Caco-2 (cell line): Measurements from ENCODE around the gene CNOT6. TPM values are rescaled to one million over a fixed set of nuclear protein-coding genes. Genes with fewer than 3 reads are reported as not detected.

Experiments used
- BruUV-seq: library from RNA; stranded (reverse); fragments of 400-500 nt; replicated peaks from 2 replicates; lab custom pipeline; 2021; lab: Mats Ljungman, UMichigan
- CTCF ChIA-PET: fragments of 300-600 bp; sonication (Branson Sonifier 250); formaldehyde crosslinking; loops from one replicate; lab custom pipeline; 2022; ENCODE audit warnings: antibody characterized with exemption; lab: Charles Lee
- POLR2A ChIA-PET: fragments of 300-600 bp; sonication (Branson Sonifier 250); formaldehyde crosslinking; loops from one replicate; lab custom pipeline; 2022; ENCODE audit warnings: antibody characterized with exemption; lab: Charles Lee
- DNase-seq, 2 experiments: peaks; one replicate each; pipeline versions ENCODE4 v3.0.0 to v3.0.0-alpha.2; 2020 to 2022
- H3K27me3 ChIP-seq: replicated peaks from 2 replicates; pipeline ENCODE4 v1.6.0; 2011; ENCODE audit warnings: low read length; ENCODE audit not compliant: control insufficient read depth, insufficient read depth
- H3K36me3 ChIP-seq: 2 replicates; pipeline ENCODE4 v1.5.1; 2011; ENCODE audit warnings: low read length; ENCODE audit not compliant: control insufficient read depth, insufficient read depth
- H3K4me1 ChIP-seq: fragments of 250-450 bp; sonication (Bioruptor Pico); 2 replicates; pipeline ENCODE4 v1.5.1; 2020; ENCODE audit warnings: mild to moderate bottlenecking
- H3K4me3 ChIP-seq: 2 replicates; pipeline ENCODE4 v1.5.1; 2011; ENCODE audit warnings: low read depth, mild to moderate bottlenecking, control low read depth, low read length
- H3K9me3 ChIP-seq: fragments of 250-450 bp; sonication (Bioruptor Pico); 2 replicates; pipeline ENCODE4 v1.5.1; 2020; ENCODE audit warnings: mild to moderate bottlenecking, moderate library complexity
- H3K27ac Mint-ChIP-seq: one replicate; pipeline ENCODE4 v1.8.0; 2022; ENCODE audit warnings: mixed read lengths; ENCODE audit not compliant: unreplicated experiment
- H3K27me3 Mint-ChIP-seq: one replicate; pipeline ENCODE4 v1.8.0; 2022; ENCODE audit warnings: mixed read lengths; ENCODE audit not compliant: insufficient read depth, unreplicated experiment
- H3K36me3 Mint-ChIP-seq: one replicate; pipeline ENCODE4 v1.8.0; 2022; ENCODE audit warnings: mild to moderate bottlenecking, mixed read lengths; ENCODE audit not compliant: insufficient read depth, unreplicated experiment
- H3K4me1 Mint-ChIP-seq: one replicate; pipeline ENCODE4 v1.8.0; 2022; ENCODE audit warnings: low read depth, mixed read lengths; ENCODE audit not compliant: unreplicated experiment
- H3K4me3 Mint-ChIP-seq: one replicate; pipeline ENCODE4 v1.8.0; 2022; ENCODE audit warnings: mild to moderate bottlenecking, moderate library complexity, mixed read lengths; ENCODE audit not compliant: unreplicated experiment
- H3K9me3 Mint-ChIP-seq: one replicate; pipeline ENCODE4 v1.8.0; 2022; ENCODE audit warnings: mixed read lengths; ENCODE audit not compliant: unreplicated experiment
- CTCF ChIP-seq, 2 experiments: fragments of 200-600 bp in 1 of 2; IDR thresholded peaks; 1 replicate in 1 of 2; 2 replicates in 1 of 2; pipeline versions ENCODE4 v1.5.1 to v1.8.0; 2011 to 2022; ENCODE audit warnings: antibody characterized with exemption in 1 of 2, control low read depth in 1 of 2, inconsistent platforms in 1 of 2, low read depth in 1 of 2, low read length in 1 of 2, mild to moderate bottlenecking in 1 of 2, moderate library complexity in 1 of 2; ENCODE audit not compliant: insufficient read depth in 1 of 2, severe bottlenecking in 1 of 2, unreplicated experiment in 1 of 2
- intact Hi-C: fragments of 100-400 bp; cut with micrococcal nuclease; formaldehyde crosslinking; loops from one replicate; pipeline ENCODE4 v1.10.0; 2022; ENCODE audit not compliant: unreplicated experiment
- total RNA-seq: library from RNA; stranded (reverse); gene quantifications from 2 replicates; pipeline ENCODE4 v1.2.3, GENCODE V29; 2022

The CNOT6 gene
- total RNA-seq, 1 experiment from 2014 or later: 46.3 TPM

- no peak overlapping the region for H3K4me3 ChIP-seq
- H3K4me1 Mint-ChIP-seq: no peaks in the 10 kb centered on the region
- 0 out of 2 replicates have a peak, but pooled peaks cover 3% of the 10 kb centered on the region for H3K9me3 ChIP-seq
- no peak overlapping the region for H3K27ac Mint-ChIP-seq
- BruUV-seq: no TSS peak
- DNase-seq: no peak
- H3K4me1 ChIP-seq: peaks cover 10% of the 10 kb centered on the region
- no peaks in the 10 kb centered on the region; the same call in 1 of the 2 replicates for H3K36me3 ChIP-seq
- no peaks in the 10 kb centered on the region for H3K9me3 Mint-ChIP-seq
- H3K27me3 Mint-ChIP-seq: no peaks in the 10 kb centered on the region
- ChIA-PET POLR2A (no interaction called here), CTCF (interaction anchor here (0.6 kb wide), 1 partner anchor 291 kb away, joined by 3 read pairs; no protein-coding TSS in a partner anchor)
- H3K4me3 Mint-ChIP-seq: no peak overlapping the region
- H3K27me3 ChIP-seq: no peaks in the 10 kb centered on the region
- H3K36me3 Mint-ChIP-seq: peaks cover 32% of the 10 kb centered on the region
- intact Hi-C loops: no loop called here
- no peak for TF ChIP-seq CTCF (IDR thresholded peaks at IDR 0.05; ENCODE audit: insufficient read depth in 1 of 2, low read depth in 1 of 2, low read length in 1 of 2, severe bottlenecking in 1 of 2, unreplicated experiment in 1 of 2)
Observed at GRCh38 chr5:180491496-180491895, 2.7 kb upstream of the CNOT6 start.

- ChIA-PET POLR2A (no interaction called here), CTCF (interaction anchor here (0.6 kb wide), 1 partner anchor 292 kb away, joined by 3 read pairs; no protein-coding TSS in a partner anchor)
- no peaks in the 10 kb centered on the region for H3K27me3 Mint-ChIP-seq
- no peaks in the 10 kb centered on the region for H3K27me3 ChIP-seq
- H3K36me3 Mint-ChIP-seq: peaks cover 33% of the 10 kb centered on the region
- DNase-seq: no peak
- TF ChIP-seq CTCF (IDR thresholded peaks at IDR 0.05; ENCODE audit: insufficient read depth in 1 of 2, low read depth in 1 of 2, low read length in 1 of 2, severe bottlenecking in 1 of 2, unreplicated experiment in 1 of 2): no peak
- no peaks in the 10 kb centered on the region for H3K9me3 Mint-ChIP-seq
- no peaks in the 10 kb centered on the region for H3K4me1 Mint-ChIP-seq
- BruUV-seq: no TSS peak
- no peak overlapping the region for H3K4me3 Mint-ChIP-seq
- H3K4me1 ChIP-seq: peaks cover 10% of the 10 kb centered on the region
- no peak overlapping the region for H3K27ac Mint-ChIP-seq
- H3K9me3 ChIP-seq: no peaks in the 10 kb centered on the region
- H3K36me3 ChIP-seq: no peaks in the 10 kb centered on the region; the same call in 1 of the 2 replicates
- no peak overlapping the region for H3K4me3 ChIP-seq
- intact Hi-C loops: no loop called here
Observed at GRCh38 chr5:180492226-180492903, 1.8 kb upstream of the CNOT6 start.

- no peak for TF ChIP-seq CTCF (IDR thresholded peaks at IDR 0.05; ENCODE audit: insufficient read depth in 1 of 2, low read depth in 1 of 2, low read length in 1 of 2, severe bottlenecking in 1 of 2, unreplicated experiment in 1 of 2)
- Histone ChIP-seq H3K9me3 (no peaks in the 10 kb centered on the region), H3K27me3 (no peaks in the 10 kb centered on the region), H3K4me1 (peaks cover 10% of the 10 kb centered on the region), H3K4me3 (peak overlapping the region; percentile 80), H3K36me3 (no peaks in the 10 kb centered on the region; the same call in 1 of the 2 replicates)
- no peaks in the 10 kb centered on the region for H3K9me3 Mint-ChIP-seq
- H3K4me3 Mint-ChIP-seq: peak overlapping the region; percentile 84
- no peaks in the 10 kb centered on the region for H3K27me3 Mint-ChIP-seq
- intact Hi-C loops: no loop called here
- CTCF ChIA-PET: no interaction called here
- H3K36me3 Mint-ChIP-seq: peaks cover 27% of the 10 kb centered on the region
- no peaks in the 10 kb centered on the region for H3K4me1 Mint-ChIP-seq
- BruUV-seq: no TSS peak
- peak in 1 of 2 experiments; percentile 63 for DNase-seq
- POLR2A ChIA-PET: interaction anchor here (0.6 kb wide), 1 partner anchor 69 kb away, joined by 5 read pairs; no protein-coding TSS in a partner anchor
- H3K27ac Mint-ChIP-seq: peak overlapping the region; percentile 73
Observed at GRCh38 chr5:180494510-180495181, 467 bp downstream of the CNOT6 start.
